ENCODE results near the gene LRRC59.
A peak's percentile ranks its signal among the peaks of the same experiment; 100 is the strongest.

LRRC59 gene

DNA sequence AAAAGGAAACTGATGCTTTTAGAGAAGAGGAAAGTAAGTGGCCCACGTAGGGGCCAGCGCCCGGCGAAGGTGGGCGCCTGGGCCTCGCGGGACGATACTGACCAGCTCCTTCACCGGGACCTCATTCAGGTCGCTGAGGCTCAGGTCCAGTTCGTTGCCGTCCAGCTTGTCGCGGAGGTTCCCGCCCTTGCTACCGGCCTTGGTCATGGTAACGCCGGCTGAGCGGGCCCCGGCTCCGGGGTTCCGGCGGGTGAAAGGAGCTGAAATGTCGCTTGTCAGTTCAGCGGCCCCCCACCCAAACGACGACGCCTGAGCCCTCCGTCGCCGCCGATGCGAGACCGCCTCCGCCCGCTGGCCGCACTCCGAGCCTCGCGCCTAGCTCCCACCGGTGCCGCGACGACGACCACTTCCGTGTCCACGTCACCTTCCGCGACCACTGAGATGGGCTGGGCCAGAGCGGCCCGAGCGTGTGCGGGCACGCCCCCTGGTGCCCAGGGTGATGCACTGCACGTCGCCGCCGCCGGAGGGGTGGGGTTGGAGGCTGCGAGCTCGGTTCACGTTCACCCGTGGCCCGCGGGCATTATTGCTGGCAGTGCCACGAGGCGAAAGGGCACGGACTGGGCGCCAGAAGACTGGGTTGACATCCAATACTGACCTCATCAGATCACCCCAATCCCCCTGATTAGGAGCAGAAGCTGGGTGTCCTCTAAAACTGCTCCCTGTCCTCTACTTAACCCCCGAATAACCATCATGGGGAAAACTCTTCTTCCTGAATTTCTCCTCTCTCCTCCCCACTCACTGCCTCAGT is at the start of gene LRRC59:
LRRC59 (minus strand) TSS at position 413 of the 808 bp plus-strand sequence; CDS start at position 207, 206 bp downstream.
- H3K27me3 ChIP-seq (ENCODE audit: insufficient read depth, low read length): no peaks in the 10 kb centered on the region
- H2AFZ ChIP-seq (ENCODE audit: low read length, unreplicated experiment): peak within 1 kb of the TSS; percentile 65
- H3K27ac ChIP-seq (ENCODE audit: low read depth, low read length): peak within 1 kb of the TSS; percentile 90
- H3K36me3 ChIP-seq (ENCODE audit: insufficient read depth, low read length): peaks cover 29% of the 10 kb centered on the region; the same call in 1 of the 2 replicates
- peaks cover 13% of the 10 kb centered on the region for H3K4me1 ChIP-seq (ENCODE audit: control insufficient read depth, insufficient read depth, low read length, unreplicated experiment)
- peaks cover 50% of the 10 kb centered on the region for H3K79me2 ChIP-seq (ENCODE audit: control insufficient read depth, insufficient read depth, low read length, unreplicated experiment)
- peak within 1 kb of the TSS; percentile 92 for H3K4me3 ChIP-seq (ENCODE audit: low read depth, low read length)

GRCh38 chr17:50445730-50446325 is 48.5 kb upstream of the LRRC59 start:
- H3K4me3 ChIP-seq (ENCODE audit: low read depth, low read length): no peak overlapping the region
- no peaks in the 10 kb centered on the region for H3K27me3 ChIP-seq (ENCODE audit: insufficient read depth, low read length)
- no peak overlapping the region for H3K27ac ChIP-seq (ENCODE audit: low read depth, low read length)
- peaks cover 8% of the 10 kb centered on the region for H3K4me1 ChIP-seq (ENCODE audit: control insufficient read depth, insufficient read depth, low read length, unreplicated experiment)
- no peaks in the 10 kb centered on the region for H3K36me3 ChIP-seq (ENCODE audit: insufficient read depth, low read length)
- no peak overlapping the region for H2AFZ ChIP-seq (ENCODE audit: low read length, unreplicated experiment)
- H3K79me2 ChIP-seq (ENCODE audit: control insufficient read depth, insufficient read depth, low read length, unreplicated experiment): no peaks in the 10 kb centered on the region

DNA sequence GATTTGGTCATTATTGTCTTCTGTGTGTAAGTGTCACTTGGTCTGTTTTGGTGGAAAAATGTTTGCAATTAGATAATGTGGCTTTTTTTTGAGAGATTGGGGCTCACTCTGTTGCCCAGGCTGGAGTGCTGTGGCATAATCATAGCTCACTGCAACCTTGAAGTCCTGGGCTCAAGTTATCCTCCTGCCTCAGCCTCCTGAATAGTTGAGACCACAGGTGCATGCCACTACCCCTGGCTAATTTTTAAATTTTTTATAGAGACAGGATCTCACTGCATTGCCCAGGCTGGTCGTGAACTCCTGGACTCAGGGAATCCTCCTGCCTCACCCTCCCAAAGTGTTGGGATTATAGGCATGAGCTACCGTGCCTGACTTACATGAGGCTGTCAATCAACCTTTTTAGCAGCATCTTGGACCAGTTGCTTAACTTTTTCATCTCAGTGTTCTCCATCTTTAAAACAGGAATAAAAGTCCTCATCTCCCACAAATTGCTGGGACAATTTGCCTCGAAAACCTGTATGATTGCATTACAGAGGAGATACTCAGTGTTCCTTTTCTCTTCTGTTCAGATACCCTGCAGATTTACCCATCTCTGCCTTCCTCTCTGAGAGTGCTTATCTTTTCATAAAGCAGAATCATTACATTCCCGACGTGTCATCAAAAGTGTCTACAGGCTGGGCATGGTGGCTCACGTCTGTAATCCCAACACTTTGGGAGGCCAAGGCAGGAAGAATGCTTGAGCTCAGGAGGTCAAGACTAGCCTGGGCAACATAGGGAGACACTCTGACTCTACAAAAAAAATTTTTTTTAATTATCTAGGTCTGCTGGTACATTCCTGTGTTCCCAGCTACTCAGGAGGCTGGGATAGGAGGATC is 47.8 kb upstream of the LRRC59 start:
- Histone ChIP-seq H3K36me3 (ENCODE audit: insufficient read depth, low read length) (no peaks in the 10 kb centered on the region), H3K79me2 (ENCODE audit: control insufficient read depth, insufficient read depth, low read length, unreplicated experiment) (no peaks in the 10 kb centered on the region), H3K4me1 (ENCODE audit: control insufficient read depth, insufficient read depth, low read length, unreplicated experiment) (peaks cover 8% of the 10 kb centered on the region), H2AFZ (ENCODE audit: low read length, unreplicated experiment) (no peak overlapping the region), H3K4me3 (ENCODE audit: low read depth, low read length) (no peak overlapping the region), H3K27ac (ENCODE audit: low read depth, low read length) (no peak overlapping the region), H3K27me3 (ENCODE audit: insufficient read depth, low read length) (no peaks in the 10 kb centered on the region)

DNA sequence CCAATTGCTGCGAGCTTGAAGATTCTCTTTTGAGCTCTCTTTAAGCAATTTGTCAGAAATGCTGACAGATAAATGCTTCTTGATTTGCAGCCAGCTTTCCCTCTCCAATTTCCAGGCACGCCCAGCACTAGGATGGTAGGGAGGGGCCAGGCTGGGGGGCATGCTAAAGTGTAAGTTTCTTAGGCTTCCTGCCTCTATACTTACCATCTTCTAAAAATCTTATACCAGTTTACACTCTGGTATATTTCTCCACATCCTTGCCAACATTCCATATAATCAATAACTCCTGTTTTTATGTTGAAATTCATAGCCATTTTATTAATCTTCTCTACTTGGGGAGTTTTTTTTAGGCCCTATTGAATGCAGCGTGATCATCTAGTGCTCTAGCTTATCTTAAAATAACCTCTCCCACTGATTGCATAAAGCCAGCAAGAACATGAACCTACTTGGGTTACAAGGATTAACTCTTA is 46.2 kb upstream of the LRRC59 start:
- no peaks in the 10 kb centered on the region for H3K79me2 ChIP-seq (ENCODE audit: control insufficient read depth, insufficient read depth, low read length, unreplicated experiment)
- H3K36me3 ChIP-seq (ENCODE audit: insufficient read depth, low read length): no peaks in the 10 kb centered on the region
- H3K4me3 ChIP-seq (ENCODE audit: low read depth, low read length): no peak overlapping the region
- H3K4me1 ChIP-seq (ENCODE audit: control insufficient read depth, insufficient read depth, low read length, unreplicated experiment): peaks cover 8% of the 10 kb centered on the region
- H3K27me3 ChIP-seq (ENCODE audit: insufficient read depth, low read length): no peaks in the 10 kb centered on the region
- no peak overlapping the region for H3K27ac ChIP-seq (ENCODE audit: low read depth, low read length)
- no peak overlapping the region for H2AFZ ChIP-seq (ENCODE audit: low read length, unreplicated experiment)

DNA sequence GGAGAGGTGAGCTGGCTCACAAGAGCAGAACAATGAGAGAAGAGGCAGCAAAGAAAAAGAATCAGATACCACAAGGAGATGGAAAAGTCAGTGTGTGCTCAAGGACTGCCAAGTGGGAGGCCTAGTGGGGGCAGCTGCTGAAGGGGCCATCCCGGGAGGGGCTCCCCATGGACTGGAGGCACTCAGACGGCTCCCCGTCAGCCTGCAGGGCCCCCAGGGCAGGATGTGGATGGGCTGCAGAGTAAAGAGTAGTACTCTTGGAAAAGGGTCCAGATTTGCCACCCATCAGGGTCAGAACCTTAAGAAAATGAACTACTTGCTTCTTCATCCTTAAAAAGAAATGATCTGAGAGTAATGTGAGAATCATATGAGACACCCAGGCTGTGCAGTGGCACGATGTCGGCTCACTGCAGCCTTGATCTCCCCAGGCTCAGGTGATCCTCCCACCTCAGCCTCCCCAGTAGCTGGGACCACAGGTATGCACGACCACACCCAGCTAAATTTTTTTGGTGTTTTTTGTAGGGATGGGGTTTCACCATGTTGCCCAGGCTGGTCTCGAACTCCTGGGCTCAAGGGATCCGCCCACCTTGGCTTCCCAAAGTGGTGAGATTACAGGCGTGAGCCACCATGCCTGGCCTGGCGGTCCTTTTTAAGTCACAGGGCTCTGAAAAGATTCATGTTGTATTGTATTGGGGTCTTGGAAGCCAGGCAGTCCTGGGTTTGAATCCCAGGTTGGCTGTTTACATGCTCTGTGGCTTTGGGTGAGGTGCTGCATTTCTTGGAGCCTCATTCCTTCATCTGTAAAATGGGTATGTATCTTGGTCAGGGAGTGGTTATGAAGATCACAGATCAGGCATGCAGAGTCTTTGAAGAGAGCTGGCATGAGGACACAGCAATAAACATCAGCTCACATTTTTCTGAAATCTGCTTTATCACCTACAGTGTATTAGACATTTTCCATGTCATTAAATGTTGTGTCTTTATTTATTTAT is 43.8 kb upstream of the LRRC59 start:
- peaks cover 2% of the 10 kb centered on the region for H3K79me2 ChIP-seq (ENCODE audit: control insufficient read depth, insufficient read depth, low read length, unreplicated experiment)
- no peak overlapping the region for H3K4me3 ChIP-seq (ENCODE audit: low read depth, low read length)
- H2AFZ ChIP-seq (ENCODE audit: low read length, unreplicated experiment): no peak overlapping the region
- H3K36me3 ChIP-seq (ENCODE audit: insufficient read depth, low read length): 0 out of 2 replicates have a peak, but pooled peaks cover 4% of the 10 kb centered on the region
- H3K27ac ChIP-seq (ENCODE audit: low read depth, low read length): no peak overlapping the region
- no peaks in the 10 kb centered on the region for H3K27me3 ChIP-seq (ENCODE audit: insufficient read depth, low read length)
- peaks cover 8% of the 10 kb centered on the region for H3K4me1 ChIP-seq (ENCODE audit: control insufficient read depth, insufficient read depth, low read length, unreplicated experiment)

DNA sequence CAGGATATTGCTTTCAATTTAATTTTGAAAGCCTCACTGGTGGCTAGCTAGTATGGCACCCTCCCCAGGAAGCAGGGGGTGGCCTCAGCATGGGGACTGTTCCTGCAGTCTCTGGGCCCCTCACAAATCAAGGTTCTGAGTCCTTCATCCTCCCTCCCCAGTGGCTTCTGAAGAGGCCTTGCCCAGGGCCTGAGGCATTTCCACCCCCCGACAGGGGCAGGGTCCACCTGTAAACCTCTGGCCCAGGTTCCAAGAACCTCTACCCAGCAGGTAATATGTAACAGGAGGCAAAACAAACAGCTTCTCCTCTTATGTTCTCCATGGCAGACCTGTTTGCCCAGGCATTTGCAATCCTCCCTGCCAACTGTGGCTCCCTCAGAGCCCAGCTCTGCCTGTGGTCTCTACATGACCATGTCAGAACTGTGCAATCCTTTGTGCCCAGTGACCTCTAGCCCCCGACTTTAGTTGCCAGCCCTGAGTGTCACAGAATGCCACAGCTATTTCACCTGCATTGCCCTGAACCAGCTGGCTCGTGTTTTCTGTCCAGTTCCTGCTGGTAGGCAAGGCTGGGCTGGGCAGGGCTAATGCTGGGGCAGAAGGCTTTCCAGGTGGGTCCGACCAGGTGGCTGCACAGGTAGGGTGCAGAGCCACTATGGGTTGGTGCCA is 43.0 kb upstream of the LRRC59 start:
- Histone ChIP-seq H3K27ac (ENCODE audit: low read depth, low read length) (no peak overlapping the region), H3K4me3 (ENCODE audit: low read depth, low read length) (no peak overlapping the region), H3K36me3 (ENCODE audit: insufficient read depth, low read length) (0 out of 2 replicates have a peak, but pooled peaks cover 4% of the 10 kb centered on the region), H2AFZ (ENCODE audit: low read length, unreplicated experiment) (no peak overlapping the region), H3K27me3 (ENCODE audit: insufficient read depth, low read length) (no peaks in the 10 kb centered on the region), H3K79me2 (ENCODE audit: control insufficient read depth, insufficient read depth, low read length, unreplicated experiment) (peaks cover 2% of the 10 kb centered on the region), H3K4me1 (ENCODE audit: control insufficient read depth, insufficient read depth, low read length, unreplicated experiment) (peaks cover 8% of the 10 kb centered on the region)

GRCh38 chr17:50439008-50439407 is 41.7 kb upstream of the LRRC59 start:
- peaks cover 8% of the 10 kb centered on the region for H3K4me1 ChIP-seq (ENCODE audit: control insufficient read depth, insufficient read depth, low read length, unreplicated experiment)
- H3K79me2 ChIP-seq (ENCODE audit: control insufficient read depth, insufficient read depth, low read length, unreplicated experiment): peaks cover 2% of the 10 kb centered on the region
- H3K27ac ChIP-seq (ENCODE audit: low read depth, low read length): no peak overlapping the region
- H3K36me3 ChIP-seq (ENCODE audit: insufficient read depth, low read length): 0 out of 2 replicates have a peak, but pooled peaks cover 4% of the 10 kb centered on the region
- H2AFZ ChIP-seq (ENCODE audit: low read length, unreplicated experiment): no peak overlapping the region
- H3K4me3 ChIP-seq (ENCODE audit: low read depth, low read length): no peak overlapping the region
- no peaks in the 10 kb centered on the region for H3K27me3 ChIP-seq (ENCODE audit: insufficient read depth, low read length)

GRCh38 chr17:50437409-50437808 is 40.1 kb upstream of the LRRC59 start:
- Histone ChIP-seq H3K27me3 (ENCODE audit: insufficient read depth, low read length) (no peaks in the 10 kb centered on the region), H3K4me3 (ENCODE audit: low read depth, low read length) (no peak overlapping the region), H3K27ac (ENCODE audit: low read depth, low read length) (no peak overlapping the region), H3K36me3 (ENCODE audit: insufficient read depth, low read length) (0 out of 2 replicates have a peak, but pooled peaks cover 4% of the 10 kb centered on the region), H3K79me2 (ENCODE audit: control insufficient read depth, insufficient read depth, low read length, unreplicated experiment) (peaks cover 2% of the 10 kb centered on the region), H3K4me1 (ENCODE audit: control insufficient read depth, insufficient read depth, low read length, unreplicated experiment) (no peaks in the 10 kb centered on the region), H2AFZ (ENCODE audit: low read length, unreplicated experiment) (no peak overlapping the region)

GRCh38 chr17:50432125-50432762 is 34.9 kb upstream of the LRRC59 start:
- Histone ChIP-seq H3K79me2 (ENCODE audit: control insufficient read depth, insufficient read depth, low read length, unreplicated experiment) (peaks cover 16% of the 10 kb centered on the region), H3K27ac (ENCODE audit: low read depth, low read length) (no peak overlapping the region), H3K27me3 (ENCODE audit: insufficient read depth, low read length) (no peaks in the 10 kb centered on the region), H2AFZ (ENCODE audit: low read length, unreplicated experiment) (no peak overlapping the region), H3K4me3 (ENCODE audit: low read depth, low read length) (no peak overlapping the region), H3K4me1 (ENCODE audit: control insufficient read depth, insufficient read depth, low read length, unreplicated experiment) (peaks cover 3% of the 10 kb centered on the region), H3K36me3 (ENCODE audit: insufficient read depth, low read length) (0 out of 2 replicates have a peak, but pooled peaks cover 4% of the 10 kb centered on the region)
